ENCODE measurements around the gene DNASE1L3. TPM values are rescaled to one million over a fixed set of nuclear protein-coding genes. Genes with fewer than 3 reads are reported as not detected.
A peak's percentile ranks its signal among the peaks of the same experiment; 100 is the strongest.

The DNASE1L3 gene
- polyA plus RNA-seq (2013): 1.5 and 1.9 TPM in 2 replicates

- H2AK5ac ChIP-seq (ENCODE audit: low read length): no peak within 1 kb of the TSS
- H3K27me3 ChIP-seq (ENCODE audit: insufficient read depth, low read length): no peaks in the 10 kb centered on the region
- H3K4me2 ChIP-seq (ENCODE audit: low read length): no peak within 1 kb of the TSS
- H3K9ac ChIP-seq (ENCODE audit: low read length): no peak within 1 kb of the TSS
- H4K8ac ChIP-seq (ENCODE audit: low read depth, low read length): no peak within 1 kb of the TSS
- no peak within 1 kb of the TSS for H2AFZ ChIP-seq (ENCODE audit: insufficient read depth, low read length, poor library complexity)
- H3K27ac ChIP-seq (ENCODE audit: low read depth, low read length): no peak within 1 kb of the TSS
- no peak within 1 kb of the TSS for H2BK5ac ChIP-seq (ENCODE audit: low read depth, low read length, poor library complexity)
- DNase-seq: peak in 1 of 2 donors; percentile 54
- H2BK12ac ChIP-seq (ENCODE audit: low read length): no peak within 1 kb of the TSS
- no peaks in the 10 kb centered on the region for H3K79me2 ChIP-seq (ENCODE audit: control insufficient read depth, insufficient read depth, low read length, poor library complexity)
- WGBS (ENCODE audit: extremely low coverage, insufficient coverage, insufficient read length): no CpG with 5 or more reads among the region's 14 CpGs
- H4K12ac ChIP-seq (ENCODE audit: low read depth, low read length): no peak within 1 kb of the TSS
- H4K91ac ChIP-seq (ENCODE audit: low read depth, low read length): no peak within 1 kb of the TSS
- H3K36me3 ChIP-seq (ENCODE audit: control insufficient read depth in 1 of 2, insufficient read depth in 2 of 2, low read length in 2 of 2): no peaks in the 10 kb centered on the region
- no peak within 1 kb of the TSS for H3K14ac ChIP-seq (ENCODE audit: low read length)
- no peak within 1 kb of the TSS for H3K18ac ChIP-seq (ENCODE audit: low read length)
- no peak within 1 kb of the TSS for H3K4ac ChIP-seq (ENCODE audit: low read depth, low read length)
- H2BK120ac ChIP-seq (ENCODE audit: insufficient read depth, low read length, poor library complexity): no peak within 1 kb of the TSS
- no peaks in the 10 kb centered on the region for H3K4me1 ChIP-seq (ENCODE audit: control insufficient read depth in 1 of 2, insufficient read depth in 2 of 2, low read length in 2 of 2)
- H3K79me1 ChIP-seq (ENCODE audit: low read length): no peaks in the 10 kb centered on the region
- H3K4me3 ChIP-seq (ENCODE audit: low read depth, low read length): no peak within 1 kb of the TSS
- H3K23ac ChIP-seq (ENCODE audit: low read length): no peak within 1 kb of the TSS
- no peaks in the 10 kb centered on the region for H3K9me3 ChIP-seq (ENCODE audit: insufficient read depth, low read depth, low read length)
These were observed at the start of gene DNASE1L3 for GRCh38 chr3:58210761-58211460. Gene DNASE1L3, minus strand, starts transcription at chr3:58210972. Its CDS starts 66 bp downstream, at chr3:58210906.

DNA sequence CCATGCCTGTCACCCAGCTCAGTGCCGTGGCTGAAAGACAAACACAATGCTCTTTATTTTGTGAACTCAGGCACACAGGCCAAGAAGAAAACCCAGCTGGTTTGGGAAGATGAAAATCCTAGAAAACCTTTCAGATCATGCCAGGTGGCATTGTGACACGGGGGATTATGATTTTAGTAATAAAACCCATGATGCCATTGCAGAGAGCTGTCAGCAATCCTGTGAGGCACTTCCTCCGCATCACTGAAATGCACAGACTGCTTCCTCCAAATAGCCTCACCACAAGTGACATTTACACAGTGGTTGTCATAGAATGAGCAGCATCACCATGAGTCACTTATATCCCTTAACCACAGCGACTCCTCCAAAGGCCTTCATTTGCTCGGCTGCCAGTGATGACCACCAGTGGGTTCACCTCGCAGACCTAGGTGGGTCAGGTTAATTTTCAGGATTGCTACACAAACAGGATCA lies 49.5 kb upstream of the DNASE1L3 start:
- H4K8ac ChIP-seq (ENCODE audit: low read depth, low read length): no peak overlapping the region

GRCh38 chr3:58258392-58259055 lies 47.8 kb upstream of the DNASE1L3 start:
- Histone ChIP-seq H3K36me3 (ENCODE audit: control insufficient read depth in 1 of 2, insufficient read depth in 2 of 2, low read length in 2 of 2) (peaks cover 0 to 4% of the 10 kb centered on the region in 2 experiments), H3K27me3 (ENCODE audit: insufficient read depth, low read length) (no peaks in the 10 kb centered on the region), H3K9me3 (ENCODE audit: insufficient read depth, low read depth, low read length) (no peaks in the 10 kb centered on the region), H3K4me1 (ENCODE audit: control insufficient read depth in 1 of 2, insufficient read depth in 2 of 2, low read length in 2 of 2) (peaks cover 0 to 4% of the 10 kb centered on the region in 2 experiments), H3K27ac (ENCODE audit: low read depth, low read length) (no peak overlapping the region), H3K4ac (ENCODE audit: low read depth, low read length) (no peak overlapping the region), H4K91ac (ENCODE audit: low read depth, low read length) (no peak overlapping the region), H3K4me3 (ENCODE audit: low read depth, low read length) (no peak overlapping the region), H2AFZ (ENCODE audit: insufficient read depth, low read length, poor library complexity) (no peak overlapping the region), H4K8ac (ENCODE audit: low read depth, low read length) (no peak overlapping the region), H2BK120ac (ENCODE audit: insufficient read depth, low read length, poor library complexity) (no peak overlapping the region), H3K4me2 (ENCODE audit: low read length) (no peak overlapping the region), H3K14ac (ENCODE audit: low read length) (no peak overlapping the region), H4K12ac (ENCODE audit: low read depth, low read length) (no peak overlapping the region), H2BK5ac (ENCODE audit: low read depth, low read length, poor library complexity) (no peak overlapping the region), H3K79me1 (ENCODE audit: low read length) (no peaks in the 10 kb centered on the region), H3K23ac (ENCODE audit: low read length) (no peak overlapping the region), H2AK5ac (ENCODE audit: low read length) (no peak overlapping the region), H3K9ac (ENCODE audit: low read length) (no peak overlapping the region), H3K18ac (ENCODE audit: low read length) (no peak overlapping the region), H2BK12ac (ENCODE audit: low read length) (no peak overlapping the region), H3K79me2 (ENCODE audit: control insufficient read depth, insufficient read depth, low read length, poor library complexity) (no peaks in the 10 kb centered on the region)
- no CpG with 5 or more reads among the region's 10 CpGs for WGBS (ENCODE audit: extremely low coverage, insufficient coverage, insufficient read length)
- DNase-seq: no peak

More for the DNA sequence above, 49.5 kb upstream of the DNASE1L3 start:
- peak in 1 of 2 donors; percentile 6 for DNase-seq
- no peak overlapping the region for H3K23ac ChIP-seq (ENCODE audit: low read length)
- H3K4me1 ChIP-seq (ENCODE audit: control insufficient read depth in 1 of 2, insufficient read depth in 2 of 2, low read length in 2 of 2): peaks cover 0 to 4% of the 10 kb centered on the region in 2 experiments
- no peak overlapping the region for H3K18ac ChIP-seq (ENCODE audit: low read length)
- peaks cover 0 to 4% of the 10 kb centered on the region in 2 experiments for H3K36me3 ChIP-seq (ENCODE audit: control insufficient read depth in 1 of 2, insufficient read depth in 2 of 2, low read length in 2 of 2)
- no peak overlapping the region for H3K4me2 ChIP-seq (ENCODE audit: low read length)
- no peak overlapping the region for H3K9ac ChIP-seq (ENCODE audit: low read length)
- no CpG with 5 or more reads among the region's 6 CpGs for WGBS (ENCODE audit: extremely low coverage, insufficient coverage, insufficient read length)
- no peak overlapping the region for H2BK5ac ChIP-seq (ENCODE audit: low read depth, low read length, poor library complexity)
- H2AFZ ChIP-seq (ENCODE audit: insufficient read depth, low read length, poor library complexity): no peak overlapping the region
- H3K27me3 ChIP-seq (ENCODE audit: insufficient read depth, low read length): no peaks in the 10 kb centered on the region
- H3K79me1 ChIP-seq (ENCODE audit: low read length): no peaks in the 10 kb centered on the region
- no peak overlapping the region for H3K4me3 ChIP-seq (ENCODE audit: low read depth, low read length)
- H4K91ac ChIP-seq (ENCODE audit: low read depth, low read length): no peak overlapping the region
- no peak overlapping the region for H2BK120ac ChIP-seq (ENCODE audit: insufficient read depth, low read length, poor library complexity)
- no peaks in the 10 kb centered on the region for H3K9me3 ChIP-seq (ENCODE audit: insufficient read depth, low read depth, low read length)
- no peak overlapping the region for H2AK5ac ChIP-seq (ENCODE audit: low read length)
- H3K4ac ChIP-seq (ENCODE audit: low read depth, low read length): no peak overlapping the region
- H2BK12ac ChIP-seq (ENCODE audit: low read length): no peak overlapping the region
- no peak overlapping the region for H4K12ac ChIP-seq (ENCODE audit: low read depth, low read length)
- no peak overlapping the region for H3K14ac ChIP-seq (ENCODE audit: low read length)
- no peak overlapping the region for H3K27ac ChIP-seq (ENCODE audit: low read depth, low read length)
- H3K79me2 ChIP-seq (ENCODE audit: control insufficient read depth, insufficient read depth, low read length, poor library complexity): no peaks in the 10 kb centered on the region

- Histone ChIP-seq H3K79me2 (ENCODE audit: control insufficient read depth, insufficient read depth, low read length, poor library complexity) (no peaks in the 10 kb centered on the region), H3K23ac (ENCODE audit: low read length) (no peak overlapping the region), H3K18ac (ENCODE audit: low read length) (no peak overlapping the region), H4K91ac (ENCODE audit: low read depth, low read length) (no peak overlapping the region), H2AFZ (ENCODE audit: insufficient read depth, low read length, poor library complexity) (no peak overlapping the region), H3K9ac (ENCODE audit: low read length) (no peak overlapping the region), H2AK5ac (ENCODE audit: low read length) (no peak overlapping the region), H3K4me2 (ENCODE audit: low read length) (no peak overlapping the region), H3K4me1 (ENCODE audit: control insufficient read depth in 1 of 2, insufficient read depth in 2 of 2, low read length in 2 of 2) (peaks cover 0 to 4% of the 10 kb centered on the region in 2 experiments), H4K12ac (ENCODE audit: low read depth, low read length) (no peak overlapping the region), H2BK5ac (ENCODE audit: low read depth, low read length, poor library complexity) (no peak overlapping the region), H3K4ac (ENCODE audit: low read depth, low read length) (no peak overlapping the region), H3K4me3 (ENCODE audit: low read depth, low read length) (no peak overlapping the region), H2BK120ac (ENCODE audit: insufficient read depth, low read length, poor library complexity) (no peak overlapping the region), H2BK12ac (ENCODE audit: low read length) (no peak overlapping the region), H3K9me3 (ENCODE audit: insufficient read depth, low read depth, low read length) (no peaks in the 10 kb centered on the region), H4K8ac (ENCODE audit: low read depth, low read length) (no peak overlapping the region), H3K27ac (ENCODE audit: low read depth, low read length) (no peak overlapping the region), H3K14ac (ENCODE audit: low read length) (no peak overlapping the region), H3K27me3 (ENCODE audit: insufficient read depth, low read length) (no peaks in the 10 kb centered on the region), H3K79me1 (ENCODE audit: low read length) (no peaks in the 10 kb centered on the region), H3K36me3 (ENCODE audit: control insufficient read depth in 1 of 2, insufficient read depth in 2 of 2, low read length in 2 of 2) (peaks cover 0 to 4% of the 10 kb centered on the region in 2 experiments)
- peak in 1 of 2 donors; percentile 5 for DNase-seq
- no CpG with 5 or more reads among the region's 4 CpGs for WGBS (ENCODE audit: extremely low coverage, insufficient coverage, insufficient read length)
These were observed 45.7 kb upstream of the DNASE1L3 start for GRCh38 chr3:58256511-58256910.

Measured in trophoblast cell (in vitro differentiated cells and primary cell).